HG03354 (cell line): ENCODE data around the gene HHLA2.
A peak's percentile ranks its signal among the peaks of the same experiment; 100 is the strongest.
"Not testable (repeated sequence)": the region's sequence is repeated elsewhere in the genome, so short reads cannot be mapped to it uniquely, and the experiment has no call there.

Experiments used
- ATAC-seq: cut with Tn5 transposase; IDR thresholded peaks from one replicate; pipeline ENCODE4 v1.9.1; 2021; ENCODE audit warnings: mild to moderate bottlenecking; ENCODE audit not compliant: unreplicated experiment, poor library complexity, severe bottlenecking

Gene HHLA2

DNA sequence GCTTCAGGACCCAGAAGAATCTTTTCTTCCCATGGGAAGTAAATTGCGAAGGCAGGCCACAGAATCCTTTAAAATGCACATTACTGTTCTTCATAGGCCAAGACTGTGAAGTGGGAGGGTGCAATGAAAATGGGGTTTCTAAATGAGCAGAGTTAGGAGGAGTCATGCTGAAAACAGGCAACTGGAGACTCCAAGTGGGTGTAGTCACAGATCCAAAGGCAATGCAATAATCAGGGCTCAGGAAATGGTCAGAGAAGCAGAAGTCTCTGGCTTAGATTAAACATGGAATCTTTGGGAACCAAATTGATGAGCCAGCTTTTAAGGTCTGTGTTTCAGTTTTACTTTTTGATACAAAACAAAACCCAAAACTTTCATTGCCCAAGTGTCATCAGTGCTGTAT, 37.6 kb downstream of the HHLA2 start:
- ATAC-seq, result no peak

DNA sequence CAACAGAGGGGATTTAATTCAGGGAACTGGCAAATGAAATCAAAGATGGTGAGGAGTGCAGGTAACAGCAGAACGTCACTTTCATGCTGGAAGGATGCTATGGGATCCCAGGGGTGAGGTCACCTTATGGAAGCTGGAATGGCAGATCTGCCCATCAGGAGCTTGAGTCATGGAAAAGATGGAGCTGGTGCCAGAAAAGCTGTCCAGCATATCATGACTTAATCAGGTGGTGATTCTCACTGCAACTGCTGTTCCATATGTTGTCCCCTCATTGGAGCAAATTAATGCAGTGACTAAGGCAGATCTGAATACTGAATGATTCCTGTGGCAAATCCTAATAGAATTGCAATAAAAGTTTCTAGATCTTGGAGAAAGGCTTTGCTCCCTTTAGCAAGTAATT, 38.4 kb downstream of the HHLA2 start:
- ATAC-seq, result no peak

DNA sequence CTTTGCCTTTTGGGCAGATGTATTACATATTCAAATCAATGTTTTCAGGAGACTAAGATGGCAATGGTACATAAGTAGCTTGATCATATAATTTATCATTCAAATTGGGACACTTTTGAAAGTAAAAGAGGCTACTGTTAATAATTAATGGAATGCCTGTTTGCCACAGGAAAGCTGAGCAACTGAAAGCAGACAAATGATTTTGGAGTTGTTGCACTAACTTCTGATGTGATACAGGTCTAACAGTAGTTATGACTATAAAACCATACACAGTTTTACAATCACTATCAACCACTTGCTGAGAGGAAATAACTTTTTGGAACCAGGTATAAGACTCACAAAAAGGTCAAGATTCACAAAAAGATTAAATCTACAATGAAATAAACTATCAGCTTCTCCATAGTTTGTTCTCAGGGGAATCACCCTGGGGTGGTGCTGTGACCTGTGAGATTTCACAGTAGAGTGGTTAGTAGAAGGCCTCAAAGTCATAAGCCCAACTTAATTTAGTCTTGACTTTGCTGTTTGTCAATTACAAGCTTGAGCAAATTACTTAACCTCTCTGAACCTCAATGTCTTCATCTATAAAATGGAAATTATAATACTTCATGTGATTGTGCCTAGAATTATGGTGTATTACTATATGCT, 42.7 kb downstream of the HHLA2 start:
- ATAC-seq, result peak; percentile 67

DNA sequence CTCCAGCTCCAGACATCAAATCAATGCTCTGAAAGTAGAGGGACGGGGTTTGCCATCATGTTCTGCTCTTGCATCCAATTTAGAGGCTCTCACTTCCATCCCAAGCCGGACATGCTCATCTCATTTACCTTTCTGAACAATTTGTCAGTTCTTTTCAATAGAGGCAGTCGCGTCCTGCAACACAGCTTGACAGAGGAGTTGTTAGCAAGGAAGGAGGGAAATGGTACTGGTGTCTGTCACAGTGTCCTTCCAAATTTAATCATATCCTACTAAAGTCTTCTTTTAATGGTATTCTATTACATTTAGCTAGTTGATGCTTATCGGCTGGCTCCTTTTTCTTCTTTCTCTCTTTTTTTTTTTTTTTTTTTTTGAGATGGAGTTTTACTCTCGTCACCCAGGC, 45.6 kb downstream of the HHLA2 start:
- no peak for ATAC-seq

- ATAC-seq, result peak; percentile 61
These were observed 46.6 kb downstream of the HHLA2 start for GRCh38 chr3:108342837-108343486.

DNA sequence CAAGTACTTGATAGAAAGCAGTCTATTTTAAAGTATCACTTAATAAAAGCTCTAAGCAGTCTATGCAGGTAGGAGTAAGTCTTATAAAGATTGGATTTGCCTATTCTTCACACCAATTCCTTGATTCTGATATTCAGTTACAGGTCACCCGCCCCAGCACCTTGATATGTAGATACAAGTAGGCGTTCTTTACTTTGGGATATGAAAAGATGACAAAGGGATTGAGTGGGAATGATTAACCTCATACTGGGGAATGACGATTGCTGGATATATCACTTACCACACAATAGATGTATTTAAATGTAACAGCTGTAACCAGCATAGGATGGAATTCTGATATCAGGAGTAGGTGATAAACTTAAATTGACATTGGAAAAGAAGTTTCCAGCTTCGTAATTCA, 47.1 kb downstream of the HHLA2 start:
- no peak for ATAC-seq

- no peak for ATAC-seq
These were observed 49.3 kb downstream of the HHLA2 start for GRCh38 chr3:108345492-108346205.

- no peak for ATAC-seq
These were observed 50.2 kb downstream of the HHLA2 start for GRCh38 chr3:108346301-108347227.

- ATAC-seq, result no peak
These were observed 55.8 kb downstream of the HHLA2 start for GRCh38 chr3:108352176-108352575.

DNA sequence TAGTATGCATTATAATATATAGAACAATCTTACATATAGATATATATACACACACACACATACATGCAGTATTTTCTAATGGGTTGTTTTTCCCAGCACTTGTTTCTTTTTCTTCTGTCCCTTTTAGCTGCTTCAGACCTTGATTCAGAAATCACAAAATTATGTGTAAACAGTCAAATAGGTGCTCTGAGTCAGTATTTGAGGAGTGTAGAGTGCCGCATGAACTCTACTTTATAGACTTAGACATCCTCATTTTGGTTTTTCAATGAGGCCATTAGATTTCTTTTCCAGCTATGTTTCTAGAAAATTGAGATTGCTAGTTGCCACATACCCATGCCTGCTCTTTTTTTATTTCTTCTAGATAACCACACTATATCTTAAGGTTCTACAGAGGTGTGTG, 58.2 kb downstream of the HHLA2 start:
- ATAC-seq, result no peak

DNA sequence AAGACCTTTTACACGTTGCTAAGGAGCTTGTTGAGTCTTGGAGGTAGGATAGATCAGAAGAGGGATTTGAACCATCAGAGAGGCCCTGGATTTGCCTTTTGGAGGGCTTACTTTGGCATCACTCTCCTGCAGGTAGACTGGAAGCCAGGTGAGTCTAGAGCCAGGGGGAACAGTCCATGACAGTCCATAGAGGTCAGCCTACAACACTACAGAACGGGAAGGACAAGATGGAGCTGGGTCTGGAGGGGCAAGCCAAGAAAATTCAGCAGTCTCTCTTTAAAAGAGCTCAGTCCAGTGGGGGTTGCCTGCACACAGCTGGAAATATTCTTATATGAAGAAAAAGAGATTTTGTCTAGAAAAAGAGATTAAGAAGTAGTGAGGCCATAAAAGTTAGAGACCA, 60.7 kb downstream of the HHLA2 start:
- ATAC-seq, result no peak

- ATAC-seq, result no peak
These were observed 62.7 kb downstream of the HHLA2 start for GRCh38 chr3:108359011-108359410.

DNA sequence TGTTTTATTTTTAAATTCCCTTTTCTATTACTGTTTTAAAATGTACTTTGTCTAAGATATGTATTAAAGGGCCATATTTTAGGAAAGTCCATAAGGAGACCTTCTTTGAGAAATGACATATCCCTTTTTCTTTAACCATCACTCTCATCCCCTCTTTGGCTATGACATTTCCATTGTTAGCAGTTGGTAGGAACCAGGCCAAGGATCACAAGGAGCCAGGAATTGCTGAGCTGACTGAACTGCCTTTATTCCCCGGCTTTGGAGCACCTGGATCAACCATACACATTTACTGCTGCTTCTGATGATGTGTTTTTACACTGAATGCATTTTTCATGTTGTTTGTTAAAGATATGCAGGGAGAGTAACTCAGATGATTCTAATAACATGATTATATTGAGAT, 79.7 kb downstream of the HHLA2 start:
- ATAC-seq, result no peak

- ATAC-seq, result no peak
These were observed 81.0 kb downstream of the HHLA2 start for GRCh38 chr3:108377384-108377783.

DNA sequence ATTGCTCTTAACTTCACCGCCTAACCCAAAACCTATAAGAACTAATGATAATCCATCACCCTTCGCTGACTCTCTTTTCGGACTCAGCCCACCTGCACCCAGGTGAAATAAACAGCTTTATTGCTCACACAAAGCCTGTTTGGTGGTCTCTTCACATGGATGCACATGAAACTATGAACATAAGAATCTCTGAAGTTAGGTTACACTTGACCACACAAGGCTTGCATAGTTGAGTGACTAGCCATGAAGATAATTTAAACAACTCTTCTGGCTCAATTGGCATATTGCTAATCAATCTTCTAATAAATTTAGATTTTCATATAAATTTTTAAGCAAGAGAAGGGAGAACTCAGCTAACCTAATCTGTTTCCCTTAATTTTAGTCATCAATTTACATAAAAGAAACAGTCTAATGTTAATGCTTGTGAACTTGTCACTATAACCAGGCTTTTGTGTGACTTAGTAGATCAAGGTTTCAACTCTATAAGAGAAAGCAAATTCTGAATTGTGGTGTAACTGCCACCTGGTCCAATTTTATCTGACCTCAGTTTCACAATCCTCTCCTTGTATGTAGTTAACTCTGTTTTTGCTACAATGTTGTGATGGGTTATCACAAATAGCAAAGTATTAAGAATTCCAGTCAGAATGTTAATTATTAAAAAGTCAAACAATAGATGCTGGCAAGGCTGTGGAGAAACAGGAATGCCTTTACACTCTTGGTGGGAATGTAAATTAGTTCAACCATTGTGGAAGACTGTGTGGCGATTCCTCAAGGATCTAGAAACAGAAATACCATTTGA, 82.0 kb downstream of the HHLA2 start:
- ATAC-seq, result peak; percentile 74

DNA sequence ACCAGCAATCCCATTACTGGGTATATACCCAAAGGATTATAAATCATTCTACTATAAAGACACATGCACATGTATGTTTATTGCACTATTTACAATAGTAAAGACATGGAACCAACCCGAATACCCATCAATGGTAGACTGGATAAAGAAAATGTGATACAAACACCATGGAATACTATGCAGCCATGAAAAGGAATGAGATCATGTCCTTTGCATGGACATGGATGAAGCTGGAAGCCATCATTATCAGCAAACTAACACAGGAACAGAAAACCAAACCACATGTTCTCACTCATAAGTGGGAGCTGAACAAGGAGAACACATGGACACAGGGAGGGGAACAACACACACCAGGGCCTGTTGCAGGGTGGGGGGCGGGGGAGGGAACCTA, 82.6 kb downstream of the HHLA2 start:
- not testable (repeated sequence) for ATAC-seq

DNA sequence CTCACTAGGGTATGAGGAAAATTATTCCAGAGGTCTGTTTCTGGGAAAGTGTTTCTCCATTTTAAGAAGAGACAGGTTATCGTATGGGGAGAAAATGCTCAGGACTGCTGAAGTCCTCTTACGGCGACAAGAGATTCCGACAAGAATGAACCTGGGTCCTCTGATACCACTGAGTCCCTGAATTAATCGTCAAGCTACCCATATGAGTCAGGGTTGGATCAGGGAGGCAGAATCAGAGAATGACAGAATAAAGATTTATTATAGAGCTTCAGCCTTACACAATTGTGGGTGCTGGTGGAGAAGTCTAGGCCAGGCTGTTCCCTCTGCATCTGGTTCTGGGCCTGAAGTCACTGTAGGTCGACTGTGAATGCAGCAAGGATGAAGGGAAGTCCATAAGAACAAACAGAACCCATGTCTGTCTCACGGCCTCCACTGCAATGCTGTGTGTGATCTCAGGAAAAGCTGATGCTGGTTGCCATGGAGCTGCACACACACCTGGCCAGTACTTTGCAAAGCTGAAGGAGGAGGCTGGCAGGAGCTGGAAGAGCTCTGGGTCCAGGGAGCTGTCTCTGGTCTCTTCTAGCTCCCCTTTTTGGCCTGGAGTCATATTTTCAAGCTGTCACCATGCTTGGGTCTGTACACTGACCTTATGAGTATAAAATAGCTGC, 83.9 kb downstream of the HHLA2 start:
- ATAC-seq, result no peak

- no peak for ATAC-seq
These were observed 85.3 kb downstream of the HHLA2 start for GRCh38 chr3:108381529-108382140.
